DMS79 (cell line): Measurements from ENCODE around the gene NOC2L.
"Not testable (repeated sequence)": the region's sequence is repeated elsewhere in the genome, so short reads cannot be mapped to it uniquely, and the experiment has no call there.

Source experiments
- DNase-seq: peaks from one replicate; lab custom pipeline; 2025; lab: John Stamatoyannopoulos, UW

Gene NOC2L

DNA sequence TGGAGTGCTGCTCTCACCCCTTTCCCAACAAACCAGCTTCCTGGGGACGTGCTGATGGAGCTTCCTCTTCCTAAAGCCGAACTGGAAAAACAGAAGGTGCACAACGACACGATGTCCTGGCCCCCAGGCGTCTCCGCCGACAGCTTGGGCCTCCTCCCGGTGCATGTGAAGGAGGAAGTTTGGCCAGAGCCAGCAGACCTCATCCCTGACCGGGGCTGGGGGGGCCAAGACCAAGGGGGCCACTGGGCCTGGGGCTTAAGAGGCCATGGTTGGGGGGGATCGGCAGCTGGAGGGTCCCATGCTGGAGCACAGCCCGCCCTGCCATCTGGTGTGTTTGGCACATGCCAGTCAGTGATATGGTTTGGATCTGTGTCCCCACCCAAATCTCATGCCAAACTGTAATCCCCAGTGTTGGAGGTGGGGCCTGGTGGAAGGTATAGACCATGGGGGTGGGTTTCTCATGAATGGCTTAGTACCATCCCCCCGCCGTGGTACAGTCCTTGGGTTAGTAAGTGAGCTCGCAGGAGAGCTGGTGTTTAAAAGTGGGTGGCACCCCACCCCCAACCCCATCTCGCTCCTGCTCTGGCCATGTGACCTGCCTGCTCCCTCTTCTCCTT is 34.4 kb upstream of the NOC2L start:
- DNase-seq: no peak

GRCh38 chr1:992362-992761 is 33.3 kb upstream of the NOC2L start:
- DNase-seq: no peak

GRCh38 chr1:991895-992294 is 32.8 kb upstream of the NOC2L start:
- DNase-seq: no peak

- not testable (repeated sequence) for DNase-seq
Observed at GRCh38 chr1:991275-991674, 32.2 kb upstream of the NOC2L start.

GRCh38 chr1:988061-988460 is 29.0 kb upstream of the NOC2L start:
- not testable (repeated sequence) for DNase-seq

DNA sequence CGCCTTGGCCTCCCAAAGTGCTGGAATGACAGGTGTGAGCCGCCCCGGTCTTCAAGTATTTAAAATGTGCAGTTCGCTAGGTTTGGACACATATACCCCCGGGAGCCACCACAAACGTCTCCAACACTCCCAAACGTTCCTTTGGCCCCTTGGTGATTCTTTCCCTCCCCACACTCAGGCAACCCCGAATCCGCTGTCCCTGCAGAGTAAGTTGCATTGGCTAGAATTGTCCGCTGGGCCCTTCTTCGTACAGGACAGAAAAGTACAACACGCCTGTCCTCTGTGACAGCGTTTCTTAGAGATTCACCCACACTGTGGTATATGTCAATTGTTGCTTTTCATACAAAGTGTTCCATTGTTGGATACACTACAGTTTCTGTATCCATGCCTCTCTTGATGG is 26.1 kb upstream of the NOC2L start:
- no peak for DNase-seq

- DNase-seq: no peak
Observed at GRCh38 chr1:984476-984814, 25.4 kb upstream of the NOC2L start.

GRCh38 chr1:983798-984475 is 24.9 kb upstream of the NOC2L start:
- DNase-seq: no peak

DNA sequence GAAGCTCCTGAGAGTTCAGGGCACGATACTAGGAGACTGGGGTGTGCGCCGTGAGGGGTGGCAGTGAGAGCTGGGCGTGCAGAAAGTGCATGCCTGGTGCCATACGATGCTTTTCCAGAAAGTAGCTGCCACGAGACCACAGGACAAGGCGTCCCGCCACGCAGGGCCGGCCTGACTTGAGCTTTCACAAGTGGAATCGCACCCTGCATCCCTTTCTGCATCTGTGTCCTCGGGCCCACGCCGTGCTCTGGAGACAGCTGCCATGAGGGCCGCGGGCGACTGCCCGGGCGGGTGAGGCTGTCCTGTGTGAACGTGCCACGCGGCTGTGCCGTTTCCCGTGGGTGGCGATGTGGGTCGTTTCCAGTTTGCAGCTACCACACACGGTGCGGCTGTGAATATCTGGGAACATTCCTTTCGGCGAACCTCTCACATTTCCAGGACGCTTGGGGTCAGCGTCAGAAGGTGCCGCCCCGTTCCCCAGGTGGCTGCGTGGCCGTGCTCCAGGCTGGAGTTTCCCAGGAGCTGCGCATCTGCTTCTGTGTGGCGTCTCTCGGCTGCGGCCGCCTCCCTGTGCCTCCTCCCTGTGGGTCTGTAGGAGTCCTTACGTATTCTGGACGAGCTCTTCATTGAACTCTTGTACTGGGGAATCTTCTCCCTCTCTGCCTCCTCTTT is 23.8 kb upstream of the NOC2L start:
- no peak for DNase-seq

DNA sequence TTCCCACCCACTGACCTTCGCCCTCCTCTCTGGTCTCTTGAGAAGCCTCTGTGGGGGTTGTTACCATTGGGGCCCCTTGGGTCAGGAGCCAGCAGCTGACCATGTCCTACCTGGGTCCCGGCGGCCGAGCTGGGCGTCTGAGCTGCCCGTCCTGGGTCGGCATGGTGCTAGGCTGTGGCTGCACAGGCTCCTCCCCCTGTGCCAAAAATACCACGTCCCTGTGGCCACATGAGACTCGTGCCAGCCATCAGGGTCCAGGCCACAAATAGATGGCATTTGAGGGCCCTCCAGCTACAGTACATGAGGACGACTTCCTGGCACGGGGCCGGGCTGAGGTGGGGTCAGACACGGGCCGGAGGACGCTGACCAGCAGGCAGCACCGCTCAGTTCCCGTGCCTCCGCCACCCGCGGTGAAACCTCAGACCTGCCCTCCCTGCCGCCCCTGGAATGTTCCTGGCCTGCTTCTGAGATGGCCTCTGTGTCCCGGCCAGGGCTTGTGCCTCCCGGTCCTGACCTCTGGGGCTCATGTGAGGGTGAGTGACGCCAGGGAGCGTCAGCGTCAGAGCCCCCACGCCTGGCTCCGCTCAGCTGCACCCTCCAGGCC is 23.0 kb upstream of the NOC2L start, which contains the start of gene PERM1:
Gene PERM1 (minus strand): TSS at position 139 of the 604 bp plus-strand sequence. CDS start 1,064 bp downstream, outside the sequence.
- DNase-seq: no peak

DNA sequence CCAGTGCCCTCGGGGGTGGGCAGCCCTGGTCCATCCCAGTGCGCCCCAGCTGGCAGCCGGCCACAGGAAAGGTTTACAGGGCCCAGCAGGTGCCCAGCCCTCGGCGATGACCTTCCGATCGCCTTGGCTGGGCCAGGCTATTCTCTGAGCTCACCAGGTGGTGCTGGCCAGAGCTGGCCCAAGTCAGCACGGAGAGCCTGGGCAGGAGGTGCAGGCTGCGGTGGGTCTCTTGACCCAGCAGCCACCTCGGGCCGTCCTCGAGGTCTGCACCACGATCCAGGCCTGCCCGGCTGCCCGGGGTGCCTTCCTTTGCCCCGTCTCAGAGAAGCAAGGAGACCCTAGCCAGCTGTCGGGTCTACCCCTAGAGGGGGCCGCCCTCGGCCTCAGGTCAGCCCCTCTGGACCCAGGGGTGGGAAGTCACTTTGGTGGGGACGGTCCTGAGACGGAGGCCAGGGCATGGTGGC is 22.5 kb upstream of the NOC2L start:
- no peak for DNase-seq

DNA sequence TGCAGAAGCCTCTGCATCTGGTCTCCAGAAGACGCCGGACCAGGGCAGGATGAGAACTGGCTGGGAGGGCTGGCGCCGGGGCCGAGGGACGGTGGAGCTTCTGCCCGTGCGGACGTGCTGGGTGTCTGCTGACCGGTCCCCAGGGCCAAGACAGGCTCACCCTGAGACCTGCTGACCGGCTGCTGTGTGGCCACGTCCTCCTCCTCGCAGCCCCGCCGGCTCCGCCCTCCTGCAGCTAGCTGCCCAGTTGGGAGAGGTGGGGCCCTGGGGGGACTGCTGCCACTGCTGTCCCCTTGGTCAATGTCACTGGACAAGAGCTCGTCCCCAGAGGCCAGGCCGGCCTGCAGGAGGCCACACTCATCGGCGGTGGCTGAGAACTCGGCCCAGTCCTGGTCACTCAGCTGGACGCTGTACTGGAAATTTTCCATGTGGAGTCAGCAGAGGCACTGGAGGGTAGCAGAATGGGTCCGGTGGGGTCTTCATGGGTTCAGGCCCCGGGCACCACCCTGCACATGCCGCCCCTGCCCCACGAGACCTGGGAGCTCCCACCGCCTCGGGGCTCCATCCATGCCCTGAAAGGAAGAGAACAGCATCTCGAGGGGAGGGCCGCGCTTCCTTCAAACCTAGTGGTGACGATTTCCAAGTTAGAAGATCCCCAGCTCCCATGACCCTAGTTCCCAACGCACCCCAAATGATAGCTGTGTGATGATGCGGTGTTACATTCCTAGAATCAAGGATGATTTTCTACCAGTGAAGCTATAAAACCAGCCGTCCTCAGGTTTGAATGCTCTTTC is 21.7 kb upstream of the NOC2L start:
- DNase-seq: no peak

- no peak for DNase-seq
Observed at GRCh38 chr1:980137-980571, 21.1 kb upstream of the NOC2L start.

DNA sequence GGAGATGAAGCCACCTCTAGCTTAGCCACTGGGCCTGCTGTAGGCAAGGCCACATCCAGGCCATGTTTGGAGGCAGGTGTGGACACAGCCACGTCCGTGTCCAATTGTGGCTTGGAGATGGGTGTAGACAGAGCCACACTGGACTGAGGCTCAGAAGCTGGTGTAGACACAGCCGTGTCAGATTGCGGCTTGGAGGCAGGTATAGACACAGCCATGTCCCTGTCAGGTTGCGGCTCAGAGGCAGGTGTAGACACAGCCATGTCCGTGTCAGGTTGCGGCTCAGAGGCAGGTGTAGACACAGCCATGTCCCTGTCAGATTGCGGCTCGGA is 20.7 kb upstream of the NOC2L start:
- no peak for DNase-seq

GRCh38 chr1:978835-979743 is 20.0 kb upstream of the NOC2L start:
- DNase-seq: no peak

DNA sequence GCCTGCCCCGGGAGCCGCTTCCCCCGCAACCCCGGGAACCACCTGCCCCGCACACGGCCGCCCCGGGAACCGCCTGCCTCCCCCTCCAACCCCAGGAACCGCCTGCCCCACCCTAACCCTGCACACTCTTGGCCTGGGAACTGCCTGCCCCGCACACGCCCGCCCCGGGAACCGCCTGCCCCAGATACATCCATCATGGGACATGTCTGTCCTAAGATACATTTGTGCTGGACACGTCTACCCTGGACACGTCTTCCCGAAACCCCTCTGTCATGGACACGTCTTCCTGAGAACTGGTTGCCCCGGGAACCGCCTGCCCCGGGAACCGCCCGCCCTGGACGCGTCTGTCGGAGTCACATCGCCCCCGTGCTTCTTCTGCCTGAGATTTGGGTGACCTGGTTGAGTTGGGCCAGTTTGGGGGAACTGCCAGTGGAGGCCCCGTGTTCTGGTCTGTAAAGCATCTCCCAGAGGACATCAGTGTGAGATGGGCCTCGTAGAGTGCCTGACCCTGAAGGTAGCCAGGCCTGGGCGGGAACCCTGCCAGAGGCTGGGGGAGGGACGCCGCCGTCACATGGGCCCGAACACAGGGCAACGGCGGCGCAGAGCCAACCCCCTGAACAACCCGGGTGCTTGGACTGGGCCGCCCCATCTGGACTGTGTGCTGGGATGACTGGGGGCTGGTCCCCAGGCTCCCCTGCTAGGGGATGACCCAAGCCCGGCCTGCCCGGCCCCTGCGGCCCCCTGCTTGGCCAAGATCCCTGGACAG is 19.2 kb upstream of the NOC2L start:
- no peak for DNase-seq

- DNase-seq: not testable (repeated sequence)
Observed at GRCh38 chr1:976791-977190, 17.7 kb upstream of the NOC2L start.

DNA sequence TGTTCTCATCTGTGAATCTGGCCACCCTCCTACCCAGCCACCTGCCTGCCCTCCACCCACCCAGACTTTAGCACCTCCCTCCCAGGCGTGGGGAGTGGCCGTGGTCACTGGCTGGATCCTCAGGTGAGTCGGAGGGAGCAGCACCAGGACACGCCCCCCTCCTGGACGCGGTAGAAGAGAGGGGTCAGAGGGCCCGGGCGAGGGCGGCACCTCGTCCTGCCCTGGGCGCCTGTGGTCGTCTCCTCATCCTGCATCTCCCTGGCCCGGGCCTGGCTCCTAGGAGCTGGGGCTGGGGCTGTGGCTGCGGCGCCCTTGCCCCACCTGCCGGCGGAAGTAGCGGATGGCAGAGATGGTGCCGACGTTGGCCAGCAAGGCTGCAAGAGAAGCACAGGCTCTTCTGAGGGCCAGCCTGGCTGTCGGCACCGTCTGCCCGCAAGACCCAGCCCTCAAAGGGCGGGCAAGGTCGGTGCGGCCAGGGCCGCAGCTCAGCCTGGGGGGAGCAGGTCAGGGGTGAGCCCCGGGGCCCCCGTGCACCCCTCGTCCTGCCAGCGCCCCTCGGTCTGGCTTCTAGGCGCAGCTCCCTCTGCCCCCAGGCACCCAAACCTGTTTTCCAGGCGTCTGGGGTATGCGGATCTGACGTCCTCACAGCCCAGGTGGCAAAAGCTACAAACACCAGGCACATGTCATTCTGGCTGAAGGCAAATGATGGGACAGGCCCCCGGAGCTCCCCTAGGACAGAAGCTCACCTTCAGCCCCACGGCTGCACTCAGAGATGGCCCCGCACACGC is 17.0 kb upstream of the NOC2L start:
- peak; percentile 51 for DNase-seq

DNA sequence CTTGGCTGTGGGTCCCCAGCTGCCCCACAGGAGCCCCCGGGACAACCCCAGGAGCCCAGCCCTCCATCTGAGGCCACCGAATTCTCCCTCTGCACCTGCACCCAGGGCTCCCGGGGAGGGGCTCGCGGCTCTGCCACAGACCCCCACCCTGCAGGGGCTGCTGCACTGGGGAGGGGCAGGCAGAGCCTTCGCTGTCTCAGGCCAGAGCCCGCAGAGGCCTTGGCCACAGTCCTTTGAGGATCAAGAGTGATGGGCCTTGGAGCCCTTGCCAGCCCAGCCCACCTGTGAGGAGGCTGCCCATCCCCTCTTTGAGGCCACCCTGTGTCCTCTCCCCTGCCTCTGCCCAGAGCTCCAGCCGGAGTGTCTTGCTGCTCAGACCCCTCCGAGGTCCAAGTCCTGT is 16.3 kb upstream of the NOC2L start:
- no peak for DNase-seq
